Kidney (tissue), 14 donors: ENCODE results near the gene FLT4. TPM values are rescaled to one million over a fixed set of nuclear protein-coding genes. Genes with fewer than 3 reads are reported as not detected.
A peak's percentile ranks its signal among the peaks of the same experiment; 100 is the strongest.

Experiments
- DNase-seq, 5 donors: peaks; one replicate each; pipeline ENCODE4 v3.0.0-alpha.2; 2013 to 2020
- FAIRE-seq: peaks from 2 replicates; lab custom pipeline; 2012; peaks lifted over from hg19 to GRCh38; lab: Jason Lieb, UNC
- H3K27ac ChIP-seq, 2 donors: one replicate each; pipeline ENCODE4 v1.7.0; 2013; ENCODE audit warnings: low read depth in 2 of 2, low read length in 2 of 2, inconsistent platforms in 1 of 2
- H3K27me3 ChIP-seq: one replicate; pipeline ENCODE4 v1.7.1; 2013; ENCODE audit warnings: low read length, inconsistent platforms; ENCODE audit not compliant: control insufficient read depth, insufficient read depth
- H3K36me3 ChIP-seq, 3 donors: one replicate each; pipeline versions ENCODE4 v1.7.0 to v1.7.1; 2013; ENCODE audit warnings: low read length in 3 of 3, control low read depth in 1 of 3, inconsistent platforms in 1 of 3; ENCODE audit not compliant: insufficient read depth in 3 of 3, control insufficient read depth in 2 of 3
- H3K4me1 ChIP-seq, 3 donors: one replicate each; pipeline versions ENCODE4 v1.7.0 to v1.7.1; 2013; ENCODE audit warnings: low read length in 3 of 3, inconsistent platforms in 1 of 3, low read depth in 1 of 3; ENCODE audit not compliant: control insufficient read depth in 2 of 3, insufficient read depth in 2 of 3
- H3K4me3 ChIP-seq, 3 donors: one replicate each; pipeline versions ENCODE4 v1.7.0 to v1.8.1; 2013; ENCODE audit warnings: low read length in 3 of 3, control low read depth in 1 of 3, inconsistent platforms in 1 of 3
- H3K9ac ChIP-seq, 3 donors: one replicate each; pipeline versions ENCODE4 v1.7.0 to v1.7.1; 2013; ENCODE audit warnings: low read length in 3 of 3, control low read depth in 1 of 3, inconsistent platforms in 1 of 3
- H3K9me3 ChIP-seq, 3 donors: one replicate each; pipeline versions ENCODE4 v1.7.0 to v1.7.1; 2013; ENCODE audit warnings: low read length in 3 of 3, control low read depth in 1 of 3, inconsistent platforms in 1 of 3; ENCODE audit not compliant: control insufficient read depth in 2 of 3, insufficient read depth in 1 of 3
- CTCF ChIP-seq: IDR thresholded peaks from 3 replicates; pipeline ENCODE4 v1.5.1; 2012; ENCODE audit warnings: mild to moderate bottlenecking, moderate library complexity, borderline replicate concordance; ENCODE audit not compliant: insufficient read depth; ENCODE audit errors: extremely low read depth
- intact Hi-C: fragments of 100-400 bp; cut with DNase I; formaldehyde crosslinking; loops from one replicate; pipeline ENCODE4 v1.11.1; 2022
- polyA plus RNA-seq: library from polyadenylated mRNA; stranded (reverse); fragments of 350-450 nt; fragmentation: Illumina TruSeq; extraction: RNeasy Lipid Tissue Mini Kit (QIAGEN cat#74804); gene quantifications from one replicate; pipeline ENCODE4 v1.2.3, GENCODE V29; 2014; ENCODE audit warnings: low read depth, low replicate concordance; ENCODE audit not compliant: insufficient read depth
- total RNA-seq: library from RNA; stranded (reverse); fragmentation: NEBNext Ultra II Directional; extraction: Animal tissue kit (Norgen Biotek cat#: 25700); gene quantifications from one replicate; pipeline ENCODE4 v1.2.1, GENCODE V29; 2021
- donor health status: control.
- donor health status: control.
- donor health status: control.
- donor health status: control.
- donor health status: control.
- donor health status: DM: yes; HTN: yes; CAD: no.
- donor health status: Normal renal cell carcinoma (clear cell type).

Gene FLT4
- total and polyA plus RNA-seq, 2 donors from 2014 or later = 6.9 to 29.4 TPM

GRCh38 chr5:180613188-180613813, 36.1 kb downstream of the FLT4 start:
- Histone ChIP-seq H3K9me3 (no peaks in the 10 kb centered on the region), H3K36me3 (no peaks in the 10 kb centered on the region), H3K4me3 (no peak overlapping the region), H3K27me3 (no peaks in the 10 kb centered on the region), H3K4me1 (no peaks in the 10 kb centered on the region), H3K27ac (no peak overlapping the region), H3K9ac (no peak overlapping the region)
- DNase-seq = peak in 4 of 5 donors; percentile 75 to 84 (median 82)
- intact Hi-C loops = no loop called here
- no peak for FAIRE-seq
- no peak for TF ChIP-seq CTCF

GRCh38 chr5:180612683-180613082, 36.7 kb downstream of the FLT4 start:
- intact Hi-C loops = no loop called here
- Histone ChIP-seq H3K36me3 (no peaks in the 10 kb centered on the region), H3K27me3 (no peaks in the 10 kb centered on the region), H3K9ac (no peak overlapping the region), H3K27ac (no peak overlapping the region), H3K9me3 (no peaks in the 10 kb centered on the region), H3K4me1 (no peaks in the 10 kb centered on the region), H3K4me3 (no peak overlapping the region)
- FAIRE-seq (no peak), DNase-seq (no peak)
- no peak for TF ChIP-seq CTCF

- TF ChIP-seq CTCF = no peak
- Histone ChIP-seq H3K27ac (no peak overlapping the region), H3K27me3 (no peaks in the 10 kb centered on the region), H3K36me3 (no peaks in the 10 kb centered on the region), H3K9me3 (no peaks in the 10 kb centered on the region), H3K9ac (no peak overlapping the region), H3K4me1 (no peaks in the 10 kb centered on the region), H3K4me3 (no peak overlapping the region)
- FAIRE-seq = no peak
- intact Hi-C loops = no loop called here
- no peak for DNase-seq
These were observed 38.1 kb downstream of the FLT4 start for GRCh38 chr5:180611140-180611850.
